Measurements from ENCODE around the gene CCL7.

GRCh38 chr17:34303606-34304005 is 33.6 kb downstream of the CCL7 start:
- TF ChIP-seq ARID4B (CRISPR knock-in tag; IDR thresholded peaks at IDR 0.05) = no peak
- no peak for TF ChIP-seq RFX5 (IDR thresholded peaks at IDR 0.05; ENCODE audit: low read depth, low read length)
- TF ChIP-seq, protein P1, sequence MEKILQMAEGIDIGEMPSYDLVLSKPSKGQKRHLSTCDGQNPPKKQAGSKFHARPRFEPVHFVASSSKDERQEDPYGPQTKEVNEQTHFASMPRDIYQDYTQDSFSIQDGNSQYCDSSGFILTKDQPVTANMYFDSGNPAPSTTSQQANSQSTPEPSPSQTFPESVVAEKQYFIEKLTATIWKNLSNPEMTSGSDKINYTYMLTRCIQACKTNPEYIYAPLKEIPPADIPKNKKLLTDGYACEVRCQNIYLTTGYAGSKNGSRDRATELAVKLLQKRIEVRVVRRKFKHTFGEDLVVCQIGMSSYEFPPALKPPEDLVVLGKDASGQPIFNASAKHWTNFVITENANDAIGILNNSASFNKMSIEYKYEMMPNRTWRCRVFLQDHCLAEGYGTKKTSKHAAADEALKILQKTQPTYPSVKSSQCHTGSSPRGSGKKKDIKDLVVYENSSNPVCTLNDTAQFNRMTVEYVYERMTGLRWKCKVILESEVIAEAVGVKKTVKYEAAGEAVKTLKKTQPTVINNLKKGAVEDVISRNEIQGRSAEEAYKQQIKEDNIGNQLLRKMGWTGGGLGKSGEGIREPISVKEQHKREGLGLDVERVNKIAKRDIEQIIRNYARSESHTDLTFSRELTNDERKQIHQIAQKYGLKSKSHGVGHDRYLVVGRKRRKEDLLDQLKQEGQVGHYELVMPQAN (IDR thresholded peaks at IDR 0.05; ENCODE audit: borderline replicate concordance) = no peak
- no peak for TF ChIP-seq FIP1L1 (IDR thresholded peaks at IDR 0.05; ENCODE audit: low read depth, low read length, poor library complexity, severe bottlenecking)
- no peak for TF ChIP-seq SRSF7 (optimal IDR thresholded peaks at IDR 0.05; ENCODE audit: low read depth, low read length)
- no peak for TF ChIP-seq CTCF (IDR thresholded peaks at IDR 0.05 in 2 of 3, conservative IDR thresholded peaks at IDR 0.05 in 1 of 3; ENCODE audit: insufficient read depth in 2 of 3, low read depth in 1 of 3, low read length in 3 of 3)
- no peak for TF ChIP-seq SMARCA5 (IDR thresholded peaks at IDR 0.05)
- TF ChIP-seq EP300 (IDR thresholded peaks at IDR 0.05; ENCODE audit: low read length) = no peak
- TF ChIP-seq, protein P2, sequence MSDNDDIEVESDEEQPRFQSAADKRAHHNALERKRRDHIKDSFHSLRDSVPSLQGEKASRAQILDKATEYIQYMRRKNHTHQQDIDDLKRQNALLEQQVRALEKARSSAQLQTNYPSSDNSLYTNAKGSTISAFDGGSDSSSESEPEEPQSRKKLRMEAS (CRISPR knock-in tag; IDR thresholded peaks at IDR 0.05) = no peak
- TF ChIP-seq, protein P3, sequence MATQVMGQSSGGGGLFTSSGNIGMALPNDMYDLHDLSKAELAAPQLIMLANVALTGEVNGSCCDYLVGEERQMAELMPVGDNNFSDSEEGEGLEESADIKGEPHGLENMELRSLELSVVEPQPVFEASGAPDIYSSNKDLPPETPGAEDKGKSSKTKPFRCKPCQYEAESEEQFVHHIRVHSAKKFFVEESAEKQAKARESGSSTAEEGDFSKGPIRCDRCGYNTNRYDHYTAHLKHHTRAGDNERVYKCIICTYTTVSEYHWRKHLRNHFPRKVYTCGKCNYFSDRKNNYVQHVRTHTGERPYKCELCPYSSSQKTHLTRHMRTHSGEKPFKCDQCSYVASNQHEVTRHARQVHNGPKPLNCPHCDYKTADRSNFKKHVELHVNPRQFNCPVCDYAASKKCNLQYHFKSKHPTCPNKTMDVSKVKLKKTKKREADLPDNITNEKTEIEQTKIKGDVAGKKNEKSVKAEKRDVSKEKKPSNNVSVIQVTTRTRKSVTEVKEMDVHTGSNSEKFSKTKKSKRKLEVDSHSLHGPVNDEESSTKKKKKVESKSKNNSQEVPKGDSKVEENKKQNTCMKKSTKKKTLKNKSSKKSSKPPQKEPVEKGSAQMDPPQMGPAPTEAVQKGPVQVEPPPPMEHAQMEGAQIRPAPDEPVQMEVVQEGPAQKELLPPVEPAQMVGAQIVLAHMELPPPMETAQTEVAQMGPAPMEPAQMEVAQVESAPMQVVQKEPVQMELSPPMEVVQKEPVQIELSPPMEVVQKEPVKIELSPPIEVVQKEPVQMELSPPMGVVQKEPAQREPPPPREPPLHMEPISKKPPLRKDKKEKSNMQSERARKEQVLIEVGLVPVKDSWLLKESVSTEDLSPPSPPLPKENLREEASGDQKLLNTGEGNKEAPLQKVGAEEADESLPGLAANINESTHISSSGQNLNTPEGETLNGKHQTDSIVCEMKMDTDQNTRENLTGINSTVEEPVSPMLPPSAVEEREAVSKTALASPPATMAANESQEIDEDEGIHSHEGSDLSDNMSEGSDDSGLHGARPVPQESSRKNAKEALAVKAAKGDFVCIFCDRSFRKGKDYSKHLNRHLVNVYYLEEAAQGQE (IDR thresholded peaks at IDR 0.05; ENCODE audit: borderline replicate concordance) = no peak
- TF ChIP-seq, protein P3 (CRISPR knock-in tag; IDR thresholded peaks at IDR 0.05; ENCODE audit: low read depth) = no peak
- TF ChIP-seq POLR2A (conservative IDR thresholded peaks at IDR 0.05) = no peak
- TF ChIP-seq SIN3A (IDR thresholded peaks at IDR 0.05; ENCODE audit: borderline replicate concordance in 2 of 2, control insufficient read depth in 1 of 2, low read depth in 2 of 2, low read length in 2 of 2) = no peak
- TF ChIP-seq, protein P4, sequence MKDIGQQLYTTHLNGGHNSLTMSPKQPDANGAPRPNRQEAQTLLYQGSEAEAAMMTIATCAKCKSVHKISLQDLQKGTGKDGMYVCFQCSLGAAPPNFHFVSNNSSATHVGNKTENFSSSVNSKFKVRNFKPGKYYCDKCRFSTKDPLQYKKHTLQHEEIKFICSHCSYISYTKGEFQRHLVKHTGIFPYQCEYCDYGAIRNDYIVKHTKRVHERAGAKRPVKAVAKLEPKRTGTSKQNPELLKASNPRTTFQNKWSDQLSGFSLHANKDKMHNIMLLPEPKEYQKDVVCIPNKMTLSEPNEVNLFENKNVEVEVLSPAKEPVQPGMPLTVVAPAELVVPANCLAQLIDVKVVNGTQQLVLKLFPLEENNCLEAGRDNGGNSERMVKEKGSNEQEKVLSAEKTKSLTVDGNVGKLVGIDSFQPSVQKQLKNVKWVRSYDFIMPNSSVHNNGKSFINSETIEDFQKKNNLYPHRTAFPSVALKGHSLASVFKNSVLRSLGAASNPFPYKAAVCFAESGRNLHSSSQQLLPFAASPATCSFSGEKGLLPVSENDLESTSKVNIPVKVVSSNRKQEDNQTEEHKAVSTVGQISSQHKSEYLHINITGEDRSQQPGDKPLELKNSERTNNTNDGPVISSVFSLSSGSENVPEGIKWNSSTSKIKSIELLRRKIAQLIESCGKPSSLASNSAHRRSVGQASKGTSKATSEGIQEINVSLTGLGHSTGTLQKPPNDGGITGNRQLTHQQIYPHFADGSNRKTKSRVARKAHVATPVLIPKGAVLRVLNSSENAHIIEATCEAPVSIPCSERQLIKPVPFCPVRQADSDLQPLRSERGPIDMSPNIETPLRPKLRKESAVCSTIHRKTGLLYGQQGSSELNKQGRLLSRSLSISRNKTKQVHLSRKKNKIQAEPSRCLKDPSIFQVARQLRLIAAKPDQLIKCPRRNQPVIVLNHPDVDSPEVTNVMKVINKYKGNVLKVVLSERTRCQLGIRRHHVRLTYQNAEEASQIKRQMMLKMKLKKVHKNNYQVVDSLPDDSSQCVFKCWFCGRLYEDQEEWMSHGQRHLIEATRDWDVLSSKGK (CRISPR knock-in tag; IDR thresholded peaks at IDR 0.05) = no peak
